HepG2 (cell line): ENCODE data around the gene GRHL3.

ENCODE experiments used
- ARNT ChIP-seq: fragments of 450-650 bp; IDR thresholded peaks from 2 replicates; pipeline ENCODE4 v1.6.1; 2017
- CTCF ChIP-seq: sonication (generic); formaldehyde crosslinking; IDR thresholded peaks from 2 replicates; pipeline ENCODE4 v1.5.0; 2020; ENCODE audit warnings: mild to moderate bottlenecking, missing genetic modification reagents, moderate library complexity
- GPBP1L1 ChIP-seq: sonication (generic); formaldehyde crosslinking; IDR thresholded peaks from 2 replicates; pipeline ENCODE4 v1.5.0; 2020; ENCODE audit warnings: mild to moderate bottlenecking, missing genetic modification reagents
- HDAC6 ChIP-seq: fragments of 200-600 bp; sonication (generic); IDR thresholded peaks from 2 replicates; pipeline ENCODE4 v1.7.0; 2017; ENCODE audit warnings: mild to moderate bottlenecking, antibody characterized with exemption, low read length, low read depth
- KAT8 ChIP-seq: IDR thresholded peaks from 2 replicates; pipeline ENCODE4 v1.6.1; 2016; ENCODE audit warnings: missing genetic modification reagents, missing compliant biosample characterization
- ZHX1 ChIP-seq: sonication (generic); formaldehyde crosslinking; IDR thresholded peaks from 2 replicates; pipeline ENCODE4 v1.8.1; 2022; ENCODE audit warnings: low read depth, mild to moderate bottlenecking, missing genetic modification reagents

- no peak for TF ChIP-seq CTCF (CRISPR knock-in tag)
- no peak for TF ChIP-seq GPBP1L1 (CRISPR knock-in tag)
- TF ChIP-seq ZHX1: no peak
- TF ChIP-seq KAT8 (CRISPR knock-in tag): no peak
- no peak for TF ChIP-seq ARNT
- no peak for TF ChIP-seq HDAC6
These were observed 18.0 kb upstream of the GRHL3 start for GRCh38 chr1:24300971-24301784.
